ENCODE data around the gene HTR5A. TPM values are rescaled to one million over a fixed set of nuclear protein-coding genes. Genes with fewer than 3 reads are reported as not detected.

HTR5A gene
- total RNA-seq, 1 experiment from 2014 or later: not detected

- H3K27ac ChIP-seq (ENCODE audit: low read length): no peak overlapping the region
- H3K27me3 ChIP-seq (ENCODE audit: control insufficient read depth, insufficient read depth, low read length): no peaks in the 10 kb centered on the region
- intact Hi-C loops (cut with micrococcal nuclease; ENCODE audit: unreplicated experiment): no loop called here
- DNase-seq (ENCODE audit: low read depth, low spot score) (peak; percentile 7), ATAC-seq (no peak; the same call in 1 of the 2 replicates)
- no TSS peak for BruUV-seq (replicated peaks)
- ChIA-PET POLR2A (no interaction called here), CTCF (no interaction called here)
- H3K36me3 ChIP-seq (ENCODE audit: control insufficient read depth, insufficient read depth, low read length): no peaks in the 10 kb centered on the region
- H3K4me3 ChIP-seq (ENCODE audit: low read depth in 2 of 2, low read length in 2 of 2): no peak overlapping the region
- TF ChIP-seq REST (IDR thresholded peaks at IDR 0.05; ENCODE audit: insufficient read depth in 1 of 2, low read depth in 2 of 2, low read length in 1 of 2) (no peak), SIN3A (IDR thresholded peaks at IDR 0.05; ENCODE audit: borderline replicate concordance, insufficient read depth, low read depth, low read length) (no peak), POLR2AphosphoS5 (IDR thresholded peaks at IDR 0.05; ENCODE audit: low read depth, low read length) (no peak), TCF7L2 (IDR thresholded peaks at IDR 0.05; ENCODE audit: low read depth, low read length) (no peak), CTCF (IDR thresholded peaks at IDR 0.05) (no peak)
- peaks cover 5% of the 10 kb centered on the region; the same call in 1 of the 2 replicates for H3K9me3 ChIP-seq (ENCODE audit: control insufficient read depth, insufficient read depth, low read depth, low read length)
- in situ Hi-C loops (cut with HindIII; ENCODE audit: low pct_unique_long_range_greater_than_20kb, low sequenced_read_pairs): no loop called here
- H3K4me1 ChIP-seq (ENCODE audit: control insufficient read depth, insufficient read depth, low read length): no peaks in the 10 kb centered on the region
Observed at GRCh38 chr7:155136619-155137243, 66.6 kb downstream of the HTR5A start.

Other genes with a start within 250 kb of the HTR5A start
- gene PAXIP1, start 67.2 kb upstream of the HTR5A start, total RNA-seq (2021; ENCODE audit: unreplicated experiment): 27.3 TPM
- gene INSIG1, start 227.6 kb downstream of the HTR5A start, total RNA-seq (2021; ENCODE audit: unreplicated experiment): 92.6 TPM